GM18505 (cell line): Measurements from ENCODE around the gene OSCP1.

ENCODE experiments used
- ATAC-seq: cut with Tn5 transposase; IDR thresholded peaks from one replicate; pipeline ENCODE4 v1.9.1; 2021; ENCODE audit not compliant: unreplicated experiment
- POLR2A ChIP-seq: IDR thresholded peaks from 4 replicates; pipeline ENCODE4 v1.6.1; 2011; ENCODE audit warnings: borderline replicate concordance; ENCODE audit not compliant: insufficient read depth, insufficient read length; ENCODE audit errors: extremely low read depth

OSCP1 gene

DNA sequence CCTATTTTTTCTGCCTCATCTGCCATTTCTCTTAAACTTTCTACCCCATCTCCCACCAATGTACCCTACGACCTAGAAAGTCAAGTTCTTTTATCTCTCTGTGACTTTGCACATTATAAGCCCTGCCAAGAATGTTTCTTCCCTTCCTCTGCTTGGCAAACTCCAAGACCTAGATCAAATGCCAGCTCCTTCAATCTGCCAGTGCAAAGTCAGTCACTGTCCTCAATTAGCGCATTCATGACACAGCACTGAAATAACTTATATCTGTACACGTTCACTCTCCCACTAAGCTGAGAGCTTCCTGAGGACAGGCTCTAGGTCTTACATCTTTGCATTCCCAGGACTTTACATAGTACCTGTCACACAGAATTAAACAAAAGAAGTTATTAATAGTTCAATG lies 31.1 kb downstream of the OSCP1 start:
- no peak for TF ChIP-seq POLR2A

DNA sequence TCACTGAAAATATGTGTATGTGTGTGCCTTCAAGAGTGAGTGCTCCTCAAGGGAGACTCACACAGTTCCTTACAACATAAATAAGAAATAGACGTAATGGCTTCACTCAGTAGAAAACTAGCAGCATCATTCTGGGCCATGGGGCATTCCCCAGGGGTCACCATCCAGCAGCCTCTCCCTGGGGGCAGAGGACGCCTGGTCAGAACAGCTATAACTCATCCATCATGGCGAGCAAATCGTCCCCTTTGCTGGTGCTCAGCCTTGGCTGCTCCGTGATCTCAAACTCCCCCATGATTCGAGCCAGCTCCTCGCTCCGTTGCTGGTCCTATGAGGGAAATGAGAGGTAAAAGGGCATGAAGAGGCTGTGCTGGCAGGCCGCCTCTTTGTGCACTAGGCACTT lies 32.3 kb downstream of the OSCP1 start:
- TF ChIP-seq POLR2A: no peak
- ATAC-seq: no peak

More for the DNA sequence above, 31.1 kb downstream of the OSCP1 start:
- ATAC-seq: no peak

DNA sequence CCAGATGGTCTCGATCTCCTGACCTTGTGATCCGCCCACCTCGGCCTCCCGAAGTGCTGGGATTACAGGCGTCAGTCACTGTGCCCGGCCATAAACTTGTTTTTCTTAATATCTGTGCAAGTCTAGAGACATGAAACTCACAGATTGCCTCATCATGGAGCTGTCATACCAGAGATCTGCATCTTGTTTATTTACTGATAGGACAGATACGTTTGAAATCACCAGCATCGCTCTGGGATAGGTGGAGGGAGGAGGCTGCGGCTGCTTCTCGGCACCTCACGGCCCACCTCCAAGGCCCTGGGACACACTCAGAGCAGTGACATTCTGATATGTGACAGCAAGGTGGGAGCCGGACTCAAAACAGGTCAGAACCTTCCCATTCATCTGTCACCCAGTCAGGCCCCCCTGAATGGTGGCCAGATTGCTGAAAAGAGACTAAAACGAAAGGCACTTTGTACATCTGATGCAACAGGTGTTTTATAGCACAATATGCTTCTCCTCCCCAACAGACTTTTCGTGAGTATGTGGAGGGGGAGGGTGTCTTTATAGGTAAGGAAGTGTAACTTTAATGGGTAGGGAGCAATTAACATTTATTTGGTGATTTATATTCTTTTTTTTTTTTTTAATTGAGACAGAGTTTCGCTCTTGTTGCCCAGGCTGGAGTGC lies 34.5 kb downstream of the OSCP1 start:
- no peak for ATAC-seq
- no peak for TF ChIP-seq POLR2A

DNA sequence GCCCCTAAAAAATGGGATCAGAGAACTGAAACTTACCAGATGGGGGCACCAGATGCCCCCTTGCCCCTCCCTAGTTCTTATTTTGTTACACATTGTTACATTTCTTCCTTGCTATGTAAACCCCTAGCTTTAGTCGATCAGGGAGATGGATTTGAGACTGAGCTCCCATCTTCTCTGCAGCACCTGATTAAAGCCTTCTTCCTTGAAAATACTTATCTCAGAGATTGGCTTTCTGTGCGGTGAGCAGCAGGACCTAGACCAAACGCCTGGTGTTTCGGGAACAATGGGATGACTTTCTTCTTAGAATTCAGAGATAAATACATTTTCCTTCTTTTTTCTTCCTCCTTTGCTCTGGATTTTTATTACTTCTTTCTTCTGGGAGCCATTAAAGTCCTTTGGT lies 35.9 kb downstream of the OSCP1 start:
- TF ChIP-seq POLR2A: no peak
- no peak for ATAC-seq

DNA sequence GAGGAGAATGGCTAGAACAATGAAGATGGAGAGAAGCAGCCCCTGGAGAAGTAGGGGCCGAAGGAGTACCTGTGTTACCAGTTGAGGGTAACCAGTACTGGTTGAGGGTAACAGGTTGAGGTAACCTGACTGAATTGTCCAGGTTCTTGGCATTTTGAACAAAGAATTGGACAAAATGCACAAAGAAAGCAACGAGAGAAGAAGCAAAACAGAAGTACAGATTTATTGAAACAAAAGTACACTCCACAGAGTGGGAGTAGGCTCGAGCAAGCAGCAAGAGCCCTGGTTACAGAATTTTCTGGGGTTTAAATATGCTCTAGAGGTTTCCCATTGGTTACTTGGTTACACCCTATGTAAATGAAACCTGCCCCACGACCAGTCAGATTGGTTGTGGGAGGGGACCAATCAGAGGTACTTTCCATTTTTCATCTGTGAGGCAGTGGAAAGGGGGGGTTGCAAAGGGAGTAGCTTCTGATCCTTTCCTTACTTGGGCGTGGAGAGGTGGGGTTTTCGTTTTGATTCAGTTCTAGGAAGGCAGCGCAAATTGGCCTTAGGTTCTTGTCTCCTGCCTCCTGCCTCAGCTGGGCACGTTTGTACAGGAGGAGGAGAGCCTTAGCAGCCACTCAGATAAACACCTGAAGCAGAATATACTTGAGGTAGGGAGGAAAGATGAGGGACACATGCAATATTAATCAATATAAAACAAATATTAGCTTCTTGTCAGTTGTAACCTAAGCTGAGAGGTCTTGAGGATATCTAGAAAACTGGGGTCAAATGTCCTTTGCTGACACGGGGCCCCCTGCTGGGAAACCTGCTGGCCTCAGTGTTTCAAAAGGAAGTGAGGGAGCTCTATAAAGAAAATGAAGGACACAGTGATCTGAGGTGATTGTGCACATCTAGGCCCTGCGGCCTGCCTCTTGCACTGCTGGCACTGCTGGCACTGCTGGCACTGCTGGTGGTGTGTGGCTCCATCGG lies 38.3 kb downstream of the OSCP1 start:
- ATAC-seq: no peak
- TF ChIP-seq POLR2A: no peak

DNA sequence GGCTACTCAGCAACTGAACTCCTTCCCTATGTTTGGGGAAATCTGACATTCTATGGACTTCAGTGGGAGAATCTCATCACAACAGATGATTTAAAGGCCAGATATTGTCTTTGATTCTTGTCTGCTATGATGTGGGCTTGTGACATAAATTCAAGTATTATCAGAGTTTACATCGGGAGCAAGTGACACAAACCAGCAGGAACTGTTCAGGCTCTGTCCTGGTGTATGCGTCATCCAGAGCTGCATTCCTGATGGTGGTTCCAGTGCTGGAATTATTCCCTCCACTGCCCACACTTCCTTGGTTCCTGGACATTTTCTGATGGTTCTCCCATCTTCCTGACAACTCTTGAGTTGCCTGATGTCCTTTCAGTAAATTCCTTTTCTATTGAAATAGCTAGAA lies 41.8 kb downstream of the OSCP1 start:
- ATAC-seq: no peak
- no peak for TF ChIP-seq POLR2A

DNA sequence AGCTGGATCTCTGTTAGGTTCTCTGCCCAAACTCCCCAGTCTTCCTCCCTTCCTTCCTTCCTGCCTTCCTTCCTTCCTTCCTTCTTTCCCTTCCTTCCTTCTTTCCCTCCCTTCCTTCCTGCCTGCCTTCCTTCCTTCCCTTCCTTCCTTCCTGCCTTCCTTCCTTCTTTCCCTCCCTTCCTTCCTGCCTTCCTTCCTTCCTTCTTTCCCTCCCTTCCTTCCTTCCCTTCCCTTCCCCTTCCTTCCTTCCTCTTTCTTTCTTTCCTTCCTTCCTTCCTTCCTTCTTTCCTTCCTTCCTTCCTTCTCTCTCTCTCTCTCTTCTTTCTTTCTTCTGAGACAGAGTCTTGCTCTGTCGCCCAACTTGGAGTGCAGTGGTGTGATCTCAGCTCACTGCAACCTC lies 43.8 kb downstream of the OSCP1 start:
- TF ChIP-seq POLR2A: no peak
- no peak for ATAC-seq

DNA sequence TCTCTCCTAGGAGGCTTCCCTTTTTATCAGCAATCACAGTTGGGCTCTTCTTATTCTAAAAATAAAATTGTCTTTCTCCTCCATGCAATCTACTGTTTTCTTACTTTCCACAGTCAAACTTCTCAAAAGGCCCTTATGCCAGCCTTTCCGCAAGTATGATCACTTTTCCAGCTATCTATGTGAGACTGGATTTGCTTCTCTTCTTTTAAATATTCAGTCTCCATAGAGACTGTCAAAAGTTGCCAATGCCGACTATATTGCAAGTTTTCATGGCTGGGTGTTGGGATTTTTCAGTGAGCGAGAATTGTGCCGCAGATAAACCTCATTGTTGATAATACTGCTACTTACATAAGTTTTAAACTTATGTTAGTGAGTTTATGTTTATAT lies 47.8 kb downstream of the OSCP1 start:
- no peak for TF ChIP-seq POLR2A
- no peak for ATAC-seq

DNA sequence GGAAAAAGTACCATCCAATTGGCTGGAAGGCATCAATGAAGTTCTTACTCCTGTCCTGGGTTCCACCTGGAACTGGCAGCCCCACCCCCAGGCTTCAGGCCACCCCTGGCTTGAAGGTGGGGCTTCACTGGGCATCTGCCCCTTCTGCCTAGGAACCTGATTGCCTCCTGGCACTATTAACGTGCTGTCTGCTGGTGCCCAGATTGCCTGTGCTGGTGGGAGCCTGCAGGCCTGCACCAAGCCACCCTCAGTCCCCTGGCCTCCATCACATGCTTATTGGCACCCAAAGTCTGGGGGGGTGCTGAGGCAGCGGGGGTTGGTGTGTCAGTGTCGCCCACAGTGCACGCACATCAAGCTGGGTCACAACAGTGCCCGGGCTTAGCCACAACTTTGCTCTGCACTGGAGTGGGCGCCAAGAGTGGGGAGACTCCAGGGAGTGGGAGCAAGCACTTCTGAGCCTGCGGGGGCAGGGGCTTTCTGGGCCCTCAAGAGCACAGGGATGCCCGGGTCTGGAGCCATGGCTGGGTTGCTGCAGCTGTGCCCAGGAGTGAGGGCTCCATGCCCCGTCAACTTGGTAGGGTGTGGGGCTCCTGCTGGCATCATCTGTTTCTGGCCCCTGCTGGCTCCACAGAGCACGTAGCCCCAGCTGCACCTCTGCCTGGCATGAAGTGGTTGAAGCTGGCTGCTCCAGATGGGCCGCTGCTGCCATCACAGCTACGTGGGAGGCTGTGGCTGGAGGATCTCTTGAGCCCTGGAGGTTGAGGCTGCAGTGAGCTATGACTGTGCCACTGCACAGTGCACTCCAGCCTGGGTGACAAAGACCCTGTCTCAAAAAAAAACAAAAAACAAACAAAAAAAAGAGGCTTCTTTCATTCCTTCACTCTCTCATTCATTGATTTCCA lies 48.4 kb downstream of the OSCP1 start:
- no peak for ATAC-seq
- no peak for TF ChIP-seq POLR2A

DNA sequence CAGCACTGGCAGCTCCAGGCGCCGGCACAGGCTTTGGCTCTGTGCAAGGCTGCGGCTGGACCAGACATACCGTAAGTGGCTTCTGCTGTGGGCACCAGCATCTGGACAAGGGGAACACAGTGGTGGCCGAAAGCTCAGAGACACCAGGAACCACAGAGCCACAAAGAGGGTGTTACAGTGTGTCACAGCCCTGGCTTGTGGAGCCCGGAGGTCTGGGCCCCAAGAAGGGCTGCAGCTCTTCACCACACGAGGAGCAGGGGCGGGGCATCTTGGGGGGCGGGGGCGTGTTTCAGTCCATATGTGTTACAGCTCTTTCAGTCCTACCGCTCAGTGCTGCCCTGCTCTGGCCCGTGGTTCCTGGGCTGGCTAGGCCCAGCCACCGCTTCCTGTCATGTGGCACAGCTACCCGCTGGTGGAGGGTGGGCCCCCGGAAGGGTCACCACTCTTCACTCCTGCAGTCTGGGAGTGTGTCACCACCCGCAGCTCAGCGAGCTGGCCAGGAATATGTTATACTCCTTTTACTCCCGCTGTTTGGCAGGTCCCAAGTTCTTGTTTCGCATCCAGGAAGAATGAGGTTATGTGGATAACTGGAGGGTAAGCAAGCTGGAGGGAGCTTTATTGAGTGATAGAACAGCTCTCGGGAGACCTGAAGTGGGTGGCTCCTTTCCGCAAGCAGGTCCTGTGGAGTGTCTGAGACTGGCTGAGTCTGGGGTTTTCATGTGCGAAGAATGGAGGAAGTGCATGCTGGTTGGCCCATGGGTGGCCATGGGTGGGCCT lies 49.2 kb downstream of the OSCP1 start:
- ATAC-seq: no peak
- no peak for TF ChIP-seq POLR2A

DNA sequence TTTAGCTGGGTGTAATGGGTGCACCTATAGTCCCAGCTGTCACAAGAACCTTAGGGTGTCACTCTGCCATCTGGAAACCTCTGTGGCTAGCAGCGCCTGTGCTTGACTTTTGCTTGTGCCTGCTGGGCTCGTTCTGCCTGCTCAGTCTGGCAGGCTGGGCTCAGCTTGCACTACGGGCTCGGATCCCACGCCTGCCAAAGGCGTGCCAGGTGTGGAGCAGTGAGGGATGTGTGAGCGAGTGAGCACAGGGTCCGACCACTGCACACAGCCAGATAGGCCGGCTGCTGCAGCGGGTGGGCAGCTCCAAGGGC lies 49.8 kb downstream of the OSCP1 start:
- TF ChIP-seq POLR2A: no peak
- ATAC-seq: no peak

DNA sequence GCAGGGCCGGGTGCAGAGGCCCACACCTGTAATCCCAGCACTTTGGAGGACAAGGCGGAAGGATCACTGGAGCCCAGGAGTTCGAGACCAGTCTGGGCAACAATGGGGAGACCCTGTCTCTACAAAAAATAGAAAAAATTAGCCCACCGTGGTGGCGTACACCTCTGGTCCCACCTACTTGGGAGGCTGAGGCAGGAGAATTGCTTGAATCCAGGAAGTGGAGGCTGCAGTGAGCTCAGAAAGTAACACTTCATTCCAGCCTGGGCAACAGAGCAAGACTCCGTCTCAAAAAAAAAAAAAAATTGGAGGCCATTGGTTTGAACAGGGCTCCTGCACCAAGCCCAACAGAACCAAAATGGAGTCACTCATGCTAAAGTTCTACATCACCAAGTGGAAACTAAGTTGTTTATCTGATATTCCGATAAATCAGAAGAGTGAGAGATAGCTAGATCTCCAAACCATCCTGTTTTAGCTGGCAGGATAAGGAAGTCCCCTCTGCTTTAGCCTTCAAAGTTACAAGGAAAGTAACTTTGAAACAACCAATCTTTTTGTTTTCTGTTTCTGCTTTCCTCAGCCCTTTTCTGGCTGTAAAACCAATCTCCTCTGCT lies 51.8 kb downstream of the OSCP1 start:
- ATAC-seq: no peak
- TF ChIP-seq POLR2A: no peak
